ENCODE results near the gene BPHL. TPM values are rescaled to one million over a fixed set of nuclear protein-coding genes. Genes with fewer than 3 reads are reported as not detected.

Gene BPHL
- total RNA-seq, 1 experiment from 2014 or later: 29.5 TPM

DNA sequence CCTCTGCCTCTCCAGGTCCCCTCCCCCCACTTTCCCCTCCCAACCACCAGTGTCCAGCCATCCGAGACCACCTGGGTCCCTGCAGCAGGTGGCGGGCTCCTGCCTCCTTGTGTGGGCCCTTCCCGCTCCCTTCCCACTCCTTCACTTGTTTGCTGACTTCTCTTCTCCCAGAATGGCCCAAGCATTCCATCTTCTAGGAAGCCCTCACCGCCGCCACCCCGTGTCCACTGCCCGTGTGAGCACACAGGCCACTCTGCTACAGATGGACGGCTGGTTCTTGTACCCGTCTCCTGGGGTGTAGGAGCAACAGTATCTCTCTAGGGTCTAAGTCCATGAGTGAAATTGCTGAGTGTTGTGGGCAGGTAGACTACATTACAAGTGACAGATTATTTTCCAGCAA lies 15.0 kb downstream of the BPHL start:
- peaks cover 6% of the 10 kb centered on the region for H3K36me3 ChIP-seq (ENCODE audit: control insufficient read depth, insufficient read depth, low read length)
- Mint-ChIP-seq H3K4me3 (ENCODE audit: unreplicated experiment) (no peak overlapping the region), H3K36me3 (ENCODE audit: insufficient read depth, unreplicated experiment) (peaks cover 28% of the 10 kb centered on the region), H3K9me3 (ENCODE audit: unreplicated experiment) (no peaks in the 10 kb centered on the region), H3K27me3 (ENCODE audit: insufficient read depth, unreplicated experiment) (no peaks in the 10 kb centered on the region), H3K4me1 (ENCODE audit: low read depth, unreplicated experiment) (peaks cover 20% of the 10 kb centered on the region), H3K27ac (ENCODE audit: unreplicated experiment) (no peak overlapping the region)
- TF ChIP-seq, protein P1, sequence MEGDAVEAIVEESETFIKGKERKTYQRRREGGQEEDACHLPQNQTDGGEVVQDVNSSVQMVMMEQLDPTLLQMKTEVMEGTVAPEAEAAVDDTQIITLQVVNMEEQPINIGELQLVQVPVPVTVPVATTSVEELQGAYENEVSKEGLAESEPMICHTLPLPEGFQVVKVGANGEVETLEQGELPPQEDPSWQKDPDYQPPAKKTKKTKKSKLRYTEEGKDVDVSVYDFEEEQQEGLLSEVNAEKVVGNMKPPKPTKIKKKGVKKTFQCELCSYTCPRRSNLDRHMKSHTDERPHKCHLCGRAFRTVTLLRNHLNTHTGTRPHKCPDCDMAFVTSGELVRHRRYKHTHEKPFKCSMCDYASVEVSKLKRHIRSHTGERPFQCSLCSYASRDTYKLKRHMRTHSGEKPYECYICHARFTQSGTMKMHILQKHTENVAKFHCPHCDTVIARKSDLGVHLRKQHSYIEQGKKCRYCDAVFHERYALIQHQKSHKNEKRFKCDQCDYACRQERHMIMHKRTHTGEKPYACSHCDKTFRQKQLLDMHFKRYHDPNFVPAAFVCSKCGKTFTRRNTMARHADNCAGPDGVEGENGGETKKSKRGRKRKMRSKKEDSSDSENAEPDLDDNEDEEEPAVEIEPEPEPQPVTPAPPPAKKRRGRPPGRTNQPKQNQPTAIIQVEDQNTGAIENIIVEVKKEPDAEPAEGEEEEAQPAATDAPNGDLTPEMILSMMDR (IDR thresholded peaks at IDR 0.05; ENCODE audit: insufficient read depth in 1 of 2, low read depth in 1 of 2, low read length in 1 of 2, severe bottlenecking in 1 of 2, unreplicated experiment in 1 of 2): no peak
- DNase-seq: no peak
- POLR2A ChIA-PET: no interaction called here
- H3K9me3 ChIP-seq: no peaks in the 10 kb centered on the region
- peaks cover 30% of the 10 kb centered on the region for H3K4me1 ChIP-seq
- no peaks in the 10 kb centered on the region for H3K27me3 ChIP-seq (replicated peaks; ENCODE audit: control insufficient read depth, insufficient read depth, low read length)
- BruUV-seq (replicated peaks): no TSS peak
- H3K4me3 ChIP-seq (ENCODE audit: low read depth, low read length): no peak overlapping the region
- intact Hi-C loops (cut with micrococcal nuclease; ENCODE audit: unreplicated experiment): no loop called here
- CTCF ChIA-PET: no interaction called here

DNA sequence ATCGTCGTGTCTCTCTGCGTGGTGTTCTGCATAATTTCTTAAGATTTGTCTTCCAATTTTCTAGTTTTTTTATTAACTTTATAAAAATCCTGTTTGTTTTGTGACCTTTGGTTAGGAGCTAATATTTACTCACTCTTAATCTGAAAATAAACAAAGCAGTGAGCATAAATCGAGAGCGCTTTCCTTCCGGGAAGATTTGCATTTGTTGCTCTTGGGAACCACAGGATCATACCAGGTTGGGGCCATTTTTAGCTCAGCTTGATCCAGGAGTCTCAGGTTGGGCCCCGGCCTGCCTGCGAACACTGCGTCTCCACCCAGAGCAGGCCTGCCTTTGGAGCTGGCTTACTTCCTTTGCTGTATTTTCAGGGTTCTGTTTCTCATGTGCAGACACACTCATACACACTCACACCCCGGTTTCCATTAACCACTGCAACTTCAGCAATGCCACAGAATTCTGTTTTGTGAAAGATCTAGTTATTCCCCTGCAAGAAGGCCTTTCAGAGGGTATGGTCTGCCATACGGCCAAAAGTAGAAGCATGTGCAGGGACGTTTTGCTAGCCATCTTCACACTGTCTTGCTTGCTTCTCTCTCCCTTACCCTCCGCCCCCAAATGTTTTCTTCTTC lies 17.3 kb downstream of the BPHL start:
- Histone ChIP-seq H3K27me3 (replicated peaks; ENCODE audit: control insufficient read depth, insufficient read depth, low read length) (no peaks in the 10 kb centered on the region), H3K9me3 (no peaks in the 10 kb centered on the region), H3K4me3 (ENCODE audit: low read depth, low read length) (no peak overlapping the region), H3K36me3 (ENCODE audit: control insufficient read depth, insufficient read depth, low read length) (peaks cover 8% of the 10 kb centered on the region), H3K4me1 (peaks cover 42% of the 10 kb centered on the region)
- Mint-ChIP-seq H3K9me3 (ENCODE audit: unreplicated experiment) (no peaks in the 10 kb centered on the region), H3K36me3 (ENCODE audit: insufficient read depth, unreplicated experiment) (peaks cover 48% of the 10 kb centered on the region), H3K4me3 (ENCODE audit: unreplicated experiment) (peak overlapping the region; percentile 53), H3K4me1 (ENCODE audit: low read depth, unreplicated experiment) (peaks cover 26% of the 10 kb centered on the region), H3K27me3 (ENCODE audit: insufficient read depth, unreplicated experiment) (no peaks in the 10 kb centered on the region), H3K27ac (ENCODE audit: unreplicated experiment) (peak overlapping the region; percentile 6)
- peak in 1 of 2 experiments; percentile 17 for DNase-seq
- TF ChIP-seq, protein P1 (IDR thresholded peaks at IDR 0.05; ENCODE audit: insufficient read depth in 1 of 2, low read depth in 1 of 2, low read length in 1 of 2, severe bottlenecking in 1 of 2, unreplicated experiment in 1 of 2): no peak
- ChIA-PET POLR2A (no interaction called here), CTCF (interaction anchor here (1.3 kb wide), 1 partner anchor 21 kb away, joined by 8 read pairs; the partner anchor contains the start of gene TUBB2A)
- intact Hi-C loops (cut with micrococcal nuclease; ENCODE audit: unreplicated experiment): no loop called here
- no TSS peak for BruUV-seq (replicated peaks)

DNA sequence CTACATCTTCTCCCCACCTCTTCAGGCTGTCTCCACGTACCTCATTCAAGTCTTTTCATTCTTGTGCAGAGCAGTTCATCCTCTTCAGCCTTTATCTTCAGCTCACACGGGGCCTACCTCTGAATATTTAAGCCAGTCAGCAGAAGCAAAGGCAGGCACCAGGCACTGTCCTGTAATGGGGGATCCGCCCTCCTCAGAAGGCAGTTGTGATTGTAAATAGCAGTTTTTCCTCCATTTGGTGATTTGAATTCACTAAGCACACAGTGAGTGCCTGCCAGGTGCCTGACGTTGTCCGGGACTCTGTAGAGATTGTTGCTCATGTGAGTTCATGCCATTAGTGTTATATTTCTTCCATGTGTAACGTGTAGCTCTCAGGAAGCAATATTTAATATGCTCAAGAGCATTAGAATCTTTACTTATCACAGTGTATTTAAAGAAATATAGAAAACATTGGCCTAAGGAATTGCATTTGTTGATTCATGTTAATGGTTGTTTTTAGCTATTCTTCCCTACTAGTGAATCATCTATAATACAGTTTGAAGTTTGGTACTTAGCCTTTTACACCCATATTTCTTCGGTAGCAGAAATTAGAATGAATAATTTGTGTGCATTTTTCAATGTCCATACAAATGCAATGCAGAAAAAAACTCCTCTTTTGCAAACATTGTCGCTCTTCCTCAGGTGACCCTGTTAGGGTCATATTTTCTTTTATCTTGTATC lies 17.9 kb downstream of the BPHL start:
- DNase-seq: no peak
- no peak overlapping the region for H3K4me3 ChIP-seq (ENCODE audit: low read depth, low read length)
- intact Hi-C loops (cut with micrococcal nuclease; ENCODE audit: unreplicated experiment): no loop called here
- Mint-ChIP-seq H3K4me1 (ENCODE audit: low read depth, unreplicated experiment) (peaks cover 33% of the 10 kb centered on the region), H3K27me3 (ENCODE audit: insufficient read depth, unreplicated experiment) (no peaks in the 10 kb centered on the region), H3K4me3 (ENCODE audit: unreplicated experiment) (no peak overlapping the region), H3K27ac (ENCODE audit: unreplicated experiment) (peak overlapping the region; percentile 6), H3K36me3 (ENCODE audit: insufficient read depth, unreplicated experiment) (peaks cover 53% of the 10 kb centered on the region), H3K9me3 (ENCODE audit: unreplicated experiment) (no peaks in the 10 kb centered on the region)
- BruUV-seq (replicated peaks): no TSS peak
- ChIA-PET CTCF (no interaction called here), POLR2A (no interaction called here)
- H3K4me1 ChIP-seq: peaks cover 42% of the 10 kb centered on the region
- TF ChIP-seq, protein P1 (IDR thresholded peaks at IDR 0.05; ENCODE audit: insufficient read depth in 1 of 2, low read depth in 1 of 2, low read length in 1 of 2, severe bottlenecking in 1 of 2, unreplicated experiment in 1 of 2): no peak
- H3K27me3 ChIP-seq (replicated peaks; ENCODE audit: control insufficient read depth, insufficient read depth, low read length): no peaks in the 10 kb centered on the region
- no peaks in the 10 kb centered on the region for H3K9me3 ChIP-seq
- peaks cover 8% of the 10 kb centered on the region for H3K36me3 ChIP-seq (ENCODE audit: control insufficient read depth, insufficient read depth, low read length)
